Stimulated activated CD8-positive, alpha-beta memory T cell treated with anti-CD3 and anti-CD28 coated beads, Interleukin-4, amount 100 ng/mL, for 48 hours (primary cell): ENCODE results near the gene PSMB11.

Experiments used
- DNase-seq: peaks from one replicate; pipeline ENCODE4 v3.0.0-alpha.2; 2020

The PSMB11 gene

DNA sequence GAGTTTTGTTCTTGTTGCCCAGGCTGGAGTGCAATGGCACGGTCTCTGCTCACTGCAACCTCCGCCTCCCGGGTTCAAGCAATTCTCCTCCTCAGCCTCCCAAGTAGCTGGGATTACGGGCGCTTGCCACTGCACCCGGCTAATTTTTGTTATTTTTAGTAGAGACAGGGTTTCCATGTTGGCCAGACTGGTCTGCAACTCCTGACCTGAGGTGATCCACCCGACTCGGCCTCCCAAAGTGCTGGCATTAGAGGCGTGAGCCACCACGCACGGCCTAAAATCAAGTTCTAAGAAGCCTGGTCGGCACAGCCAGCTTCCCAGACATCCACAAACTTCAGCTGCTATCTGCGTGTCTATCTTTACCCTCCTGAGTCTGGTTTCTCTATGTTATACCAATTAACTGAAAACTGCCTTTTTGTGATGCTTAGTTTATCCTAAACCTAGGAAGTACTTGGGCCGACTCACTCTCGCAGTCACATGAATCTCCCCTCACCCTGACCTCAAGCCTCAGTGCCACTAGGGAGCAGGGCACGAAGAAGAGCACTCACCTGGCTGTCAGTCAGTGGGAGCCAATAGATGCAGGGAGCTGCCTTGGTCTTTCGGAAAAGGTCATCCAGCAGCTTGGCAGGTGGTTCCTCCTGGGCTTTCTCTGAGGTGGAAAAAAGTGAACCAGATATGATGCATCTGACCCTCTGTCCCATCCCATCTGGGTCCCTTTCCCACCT is 18.7 kb downstream of the PSMB11 start:
- DNase-seq: no peak

DNA sequence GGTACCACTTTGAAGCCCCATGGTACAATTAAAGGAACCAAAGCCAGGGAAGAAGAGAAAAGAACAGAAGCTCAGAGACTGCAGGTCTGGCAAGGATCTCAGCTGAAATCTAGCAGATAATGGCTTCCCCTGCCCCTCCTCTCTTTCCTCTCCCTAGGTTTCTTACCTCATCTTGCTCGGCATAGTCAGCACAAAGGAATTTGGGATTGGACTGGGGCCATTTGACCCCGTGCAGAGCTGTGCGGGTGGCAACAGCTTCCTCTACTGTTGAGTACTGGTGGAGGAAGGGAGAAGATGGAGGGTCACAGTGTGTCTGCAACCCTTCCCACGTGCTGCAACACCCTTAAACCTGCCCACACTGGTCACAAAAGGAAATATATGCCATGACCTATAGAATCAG is 20.0 kb downstream of the PSMB11 start:
- DNase-seq: no peak

DNA sequence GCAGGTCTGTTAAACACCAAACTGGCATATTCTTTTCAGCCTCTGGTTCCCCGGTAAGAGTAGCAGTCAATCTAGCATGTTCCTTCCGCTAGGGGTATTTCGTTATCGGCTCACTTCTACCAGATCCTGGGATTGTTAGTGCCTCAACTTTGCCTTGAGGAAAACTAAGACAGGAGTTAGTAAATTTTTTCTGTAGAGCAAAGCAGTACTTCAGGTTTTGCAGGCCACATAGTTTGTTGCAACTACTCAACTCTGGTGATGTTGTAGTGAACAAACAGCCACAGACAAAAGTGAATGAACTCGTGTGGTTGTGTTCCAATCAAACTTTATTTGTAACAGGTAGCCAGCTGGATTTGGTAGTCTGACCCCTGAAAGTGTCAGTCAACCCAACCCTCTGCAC is 21.6 kb downstream of the PSMB11 start:
- no peak for DNase-seq

DNA sequence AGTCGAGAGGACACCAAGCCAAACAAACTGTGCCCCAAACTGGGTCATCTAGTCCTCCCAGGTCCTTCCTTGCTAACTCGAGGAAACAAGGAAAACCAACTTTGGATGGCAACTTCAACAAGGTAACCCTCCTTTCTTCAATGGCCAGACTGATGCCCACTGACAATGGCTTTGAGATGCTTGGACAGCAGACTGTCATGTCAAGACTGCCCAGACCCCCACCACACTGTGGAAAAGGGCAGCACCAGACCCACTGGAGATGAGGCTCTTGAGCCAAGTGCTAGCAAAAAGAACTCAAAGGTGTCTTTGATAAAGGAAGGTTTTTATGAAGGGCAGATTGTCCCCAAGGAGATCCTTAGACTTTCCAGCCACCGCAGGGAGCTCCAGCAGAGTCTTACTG is 24.4 kb downstream of the PSMB11 start:
- no peak for DNase-seq

DNA sequence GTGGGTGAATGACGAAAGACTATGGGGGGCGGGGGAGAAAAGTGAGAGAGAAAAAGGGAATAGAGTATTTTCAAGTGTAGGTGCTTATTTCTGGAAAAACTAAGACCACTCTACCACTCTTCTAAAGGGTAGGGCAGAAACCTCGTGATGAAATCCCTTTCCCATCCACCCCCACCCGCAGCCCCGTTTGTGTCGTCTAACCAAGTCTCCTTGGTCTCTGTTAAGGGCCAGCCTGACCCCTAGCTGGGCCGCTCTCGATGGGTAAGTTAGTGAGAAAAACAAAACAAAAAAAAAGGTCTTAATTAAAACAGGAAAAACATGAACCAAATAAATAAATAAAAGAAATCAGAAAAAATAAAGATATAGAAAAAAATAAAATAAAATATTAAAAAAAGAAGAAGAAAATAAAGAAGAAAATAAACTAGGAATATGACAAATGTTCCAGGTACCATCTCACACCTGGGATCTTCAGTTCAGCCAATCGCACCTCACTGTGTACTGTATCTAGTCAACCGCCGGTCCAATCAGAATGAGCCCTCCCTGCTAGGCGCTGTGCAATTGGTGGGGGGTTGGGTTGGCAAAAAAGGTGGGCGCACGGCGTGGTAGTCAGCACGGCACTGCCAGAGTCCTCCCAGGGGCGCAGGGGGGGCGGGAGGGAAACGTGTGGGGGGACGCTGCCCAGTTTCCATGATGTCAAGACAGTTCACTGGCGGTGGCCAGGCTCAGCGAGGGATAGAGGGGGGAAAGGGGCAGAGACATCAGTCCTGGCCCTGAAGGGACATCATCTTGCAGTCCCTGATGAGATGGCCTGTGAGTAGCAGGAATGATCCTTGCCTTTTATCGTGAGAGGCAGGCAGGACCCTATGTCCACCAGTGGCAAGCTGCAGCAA is 25.1 kb downstream of the PSMB11 start:
- no peak for DNase-seq

DNA sequence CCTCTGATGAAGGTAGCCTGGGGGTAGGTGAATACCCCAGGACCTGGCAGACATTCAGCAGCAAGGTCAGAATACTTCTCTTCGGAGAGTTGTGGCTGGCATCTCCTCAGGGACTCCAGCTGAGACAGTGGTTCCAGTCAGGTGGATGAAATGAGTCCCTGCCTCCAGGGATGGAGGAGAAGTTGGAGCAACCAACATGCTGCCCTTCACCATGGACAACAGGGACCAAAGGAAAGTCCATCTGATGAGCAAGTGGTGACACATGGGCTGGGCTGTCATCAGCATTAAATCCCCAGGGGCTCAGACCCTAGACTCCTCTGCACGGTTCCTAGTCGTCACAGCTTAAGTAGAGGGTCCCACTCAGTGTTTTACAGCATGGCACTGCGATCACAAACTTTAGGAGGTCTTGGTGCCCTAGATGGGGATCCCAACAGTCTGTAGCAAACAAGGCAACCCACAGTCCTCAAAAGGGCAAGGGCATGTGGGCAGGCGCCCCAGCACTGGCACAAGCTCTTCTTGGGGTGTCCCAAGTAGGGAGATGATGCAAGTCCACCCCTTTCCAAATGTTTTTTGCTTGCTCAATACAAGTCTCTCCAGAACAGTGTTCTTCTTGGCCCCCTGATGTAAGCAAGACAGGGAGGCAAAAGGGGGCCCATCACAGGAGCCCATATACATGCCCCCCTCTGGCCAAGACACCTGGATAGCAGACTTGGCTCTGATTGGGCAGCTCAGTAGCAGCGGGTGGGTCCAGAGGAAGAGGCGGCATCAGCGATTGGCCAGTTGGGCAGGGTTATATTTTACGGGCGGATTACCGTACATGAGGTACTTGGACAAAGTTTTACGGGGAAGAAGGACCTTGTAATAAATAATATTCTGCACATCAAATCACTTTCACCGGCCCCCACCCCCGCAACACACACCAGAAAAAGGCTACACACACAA is 26.1 kb downstream of the PSMB11 start:
- DNase-seq: peak; percentile 26

DNA sequence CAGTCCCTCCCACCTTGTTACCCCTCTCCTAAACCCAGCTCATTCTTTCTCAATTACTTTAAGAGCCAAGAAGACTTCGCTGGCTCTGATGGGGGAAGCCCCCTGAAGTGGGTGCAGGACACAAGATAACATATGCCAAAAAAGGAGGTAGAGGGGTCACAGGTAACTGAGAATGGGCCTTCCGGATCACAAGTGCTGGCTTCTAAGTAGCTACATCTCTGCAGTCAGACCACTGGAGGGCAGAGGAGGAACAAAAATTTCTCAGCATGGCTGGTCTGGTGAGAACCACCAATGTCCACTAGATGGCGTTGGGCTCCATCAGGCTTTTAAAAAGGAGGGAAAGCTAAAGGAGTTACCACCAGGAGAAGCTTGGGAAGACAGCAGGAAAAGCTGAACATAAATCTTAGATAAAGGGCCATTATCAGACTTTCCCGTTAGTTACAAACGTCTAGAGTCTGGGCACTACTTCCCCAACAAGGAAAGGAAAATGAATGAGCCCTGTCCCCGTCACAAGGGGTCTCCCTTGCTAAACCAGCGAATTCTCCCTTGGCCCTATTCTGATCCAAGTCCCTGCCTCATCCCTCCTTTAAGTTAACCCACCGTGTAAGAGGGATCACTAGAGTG is 26.9 kb downstream of the PSMB11 start:
- peak; percentile 79 for DNase-seq

DNA sequence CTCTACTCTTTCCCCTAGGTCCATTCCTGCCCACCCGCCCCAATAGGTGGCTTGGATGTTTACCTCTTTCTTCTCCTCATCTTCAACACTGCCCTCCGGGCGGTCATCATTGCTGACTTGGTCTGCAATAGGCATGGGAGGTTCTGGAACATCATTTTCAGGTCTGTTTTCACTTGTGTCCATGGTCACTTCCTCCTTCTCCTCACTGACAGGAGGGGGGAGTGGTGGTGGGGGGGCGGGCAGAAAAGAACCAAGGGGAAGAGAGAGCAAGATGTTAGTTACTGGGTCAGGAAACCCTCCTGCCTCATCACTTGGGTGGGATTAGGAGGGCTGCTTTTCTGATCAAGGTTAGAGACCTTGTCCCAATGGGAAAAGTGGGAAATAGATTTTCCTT is 27.4 kb downstream of the PSMB11 start:
- peak; percentile 25 for DNase-seq

DNA sequence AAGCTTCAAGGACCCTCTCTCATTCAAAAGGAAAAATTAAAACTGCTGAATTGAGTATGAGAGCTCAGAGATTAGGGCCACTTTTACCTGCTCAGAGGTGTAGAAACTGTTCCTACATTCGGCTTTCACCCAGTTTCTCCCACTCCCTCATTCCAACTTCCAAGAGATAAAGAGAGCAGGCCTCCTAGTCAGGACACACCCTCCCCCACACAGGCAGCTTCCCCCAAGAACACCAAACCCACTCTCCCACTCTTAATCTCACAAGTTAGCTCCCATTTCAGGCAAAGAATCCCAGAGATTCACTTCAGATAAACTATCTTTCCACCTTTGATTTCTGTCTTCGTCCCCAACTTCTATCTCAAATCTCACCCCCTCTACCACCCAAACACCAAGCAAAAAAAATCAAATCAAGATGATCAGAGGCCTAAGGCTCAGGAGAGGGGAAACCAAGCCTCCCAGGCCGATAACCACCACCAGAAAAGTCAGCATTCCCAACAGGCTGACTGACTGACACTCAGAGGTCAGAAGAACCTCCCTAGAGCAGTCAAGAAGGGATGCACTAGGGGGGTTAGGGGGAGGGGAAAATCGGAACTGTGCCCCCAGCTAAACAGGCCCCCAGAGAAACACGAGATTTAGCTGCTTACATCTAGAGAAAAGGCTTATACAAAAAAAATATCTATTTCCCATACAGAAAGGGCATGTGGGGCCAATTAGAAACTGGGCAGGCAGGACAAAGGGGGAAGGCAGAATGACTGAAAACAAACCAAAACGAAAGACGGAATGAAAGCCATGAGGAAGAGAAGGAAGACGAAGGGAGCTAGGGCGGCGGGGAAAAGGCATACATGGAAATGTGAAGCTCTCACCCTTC is 28.5 kb downstream of the PSMB11 start:
- peak; percentile 22 for DNase-seq

DNA sequence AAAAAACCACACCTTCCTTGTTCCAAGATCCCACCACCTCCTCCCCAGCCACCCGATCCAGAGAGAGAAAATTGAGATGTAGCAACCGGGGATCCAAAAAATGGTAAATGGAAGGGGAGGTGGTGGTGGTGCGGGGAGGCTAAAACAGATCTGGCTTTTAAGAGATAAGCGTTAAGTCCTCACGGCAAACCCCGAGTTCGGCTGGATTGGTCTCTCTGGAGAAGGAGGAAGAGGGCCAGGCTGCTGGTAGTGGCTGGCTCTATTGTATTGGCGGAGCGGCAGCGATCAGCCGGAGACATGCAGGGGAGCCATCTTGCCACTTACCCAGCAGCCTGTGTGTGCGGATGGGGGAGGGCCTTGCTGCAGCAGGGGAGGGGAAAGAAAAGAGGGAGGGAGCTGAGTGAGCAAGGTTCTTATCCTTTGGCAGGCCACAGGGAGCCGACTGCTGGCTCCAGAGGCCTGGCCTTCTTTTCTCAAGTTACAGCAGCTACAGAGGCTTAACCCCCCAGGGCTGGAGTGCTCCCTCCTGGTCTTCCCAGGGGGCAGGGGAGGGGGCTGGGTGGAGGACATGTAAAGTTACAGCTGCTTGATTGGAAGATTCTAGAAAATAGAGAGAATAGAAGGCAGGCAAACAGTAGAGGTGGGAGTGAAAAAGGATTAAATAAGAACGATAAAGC is 29.4 kb downstream of the PSMB11 start:
- DNase-seq: peak; percentile 82

DNA sequence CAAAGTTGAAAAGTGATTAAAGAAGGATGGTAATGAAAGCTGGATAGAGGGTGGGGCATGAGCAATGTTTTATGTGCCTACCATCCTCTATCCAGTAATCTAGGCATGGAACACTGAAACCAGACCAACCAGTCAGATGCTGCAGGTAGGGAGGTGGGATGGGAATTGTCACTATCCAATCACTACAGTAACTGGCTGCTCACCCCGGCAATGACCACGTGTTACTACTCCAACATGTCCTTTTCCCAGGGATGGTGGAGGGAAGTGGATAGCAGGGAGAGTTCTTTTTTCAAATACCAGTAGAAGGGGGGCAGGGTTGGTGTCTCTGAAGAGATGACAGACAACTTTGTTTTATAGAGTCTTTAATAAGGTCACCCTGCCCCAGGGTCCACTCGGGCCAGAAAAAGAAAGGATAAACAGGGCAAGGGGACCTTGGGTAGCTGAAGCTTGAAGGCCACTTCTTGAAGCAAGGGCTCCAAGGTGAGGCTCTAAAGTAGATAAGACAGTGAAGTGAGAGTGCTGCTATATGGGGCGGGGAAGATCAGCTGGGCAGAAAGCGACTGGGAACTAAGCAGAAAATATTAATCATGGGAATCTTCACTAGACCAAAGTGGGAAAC is 30.0 kb downstream of the PSMB11 start:
- DNase-seq: peak; percentile 23

DNA sequence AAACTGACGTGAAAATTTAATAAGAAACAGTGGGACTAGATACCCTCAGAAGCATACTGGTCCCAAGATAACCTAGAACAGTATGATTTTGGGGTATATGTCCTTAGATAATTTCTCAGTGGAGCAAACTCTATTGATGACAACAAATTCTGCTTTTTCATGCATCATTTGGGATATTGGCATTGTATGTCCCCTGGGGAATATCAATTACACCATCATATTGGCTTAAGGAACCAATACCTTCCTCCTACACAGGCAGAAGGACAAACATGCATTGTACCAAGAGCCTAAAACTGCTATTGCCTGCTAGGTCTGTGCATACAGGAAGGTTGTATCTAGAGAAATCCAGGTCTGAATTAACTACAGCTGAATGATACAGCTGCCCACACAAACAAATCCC is 32.9 kb downstream of the PSMB11 start:
- no peak for DNase-seq

DNA sequence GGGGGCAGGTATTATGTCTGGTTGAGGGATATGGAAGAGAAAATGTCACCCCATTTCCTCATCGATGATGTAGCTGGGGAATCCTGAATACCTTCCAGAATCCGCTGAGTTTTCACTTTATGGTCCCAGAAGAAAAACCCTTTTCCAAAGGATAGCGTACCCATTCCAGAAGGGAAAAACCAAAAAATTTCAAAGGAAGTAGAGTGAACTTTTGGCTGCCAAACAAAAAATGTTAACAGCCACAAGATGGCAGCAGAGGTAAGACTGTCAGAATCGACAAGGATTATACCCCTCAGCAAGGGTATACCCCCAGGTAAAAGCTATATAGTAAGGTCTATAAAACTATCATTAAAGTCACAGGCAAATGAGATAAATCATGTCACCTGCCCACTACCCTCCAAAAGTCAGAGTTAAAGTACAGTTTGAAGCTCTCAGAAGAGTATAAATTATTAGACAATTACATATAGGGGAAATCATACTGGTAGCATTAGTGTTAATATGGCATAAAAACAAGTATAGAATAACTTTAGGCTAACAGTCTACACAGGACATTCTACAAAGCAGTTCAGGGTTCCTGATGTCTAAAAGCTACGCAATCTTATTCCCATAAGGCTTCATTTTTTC is 34.9 kb downstream of the PSMB11 start:
- no peak for DNase-seq

DNA sequence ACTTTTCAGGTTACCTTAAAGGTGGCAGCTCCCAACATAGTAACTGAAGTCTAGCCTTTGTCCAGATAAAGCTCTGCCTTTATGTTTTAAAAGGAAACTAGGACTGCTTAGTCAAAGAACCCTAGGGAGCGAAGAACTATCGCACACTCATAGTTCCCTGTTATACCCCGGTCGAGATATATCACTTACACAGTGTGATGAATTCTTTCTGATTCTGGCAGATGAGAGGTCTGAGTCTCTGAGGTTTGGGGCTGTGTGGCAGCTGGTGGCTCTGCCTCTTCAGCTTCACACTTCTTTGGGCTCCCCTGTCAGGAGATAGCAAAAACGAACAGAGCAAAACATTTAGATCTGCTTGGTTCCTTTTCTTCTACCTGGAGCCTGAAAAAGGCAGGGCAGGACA is 36.0 kb downstream of the PSMB11 start:
- no peak for DNase-seq

DNA sequence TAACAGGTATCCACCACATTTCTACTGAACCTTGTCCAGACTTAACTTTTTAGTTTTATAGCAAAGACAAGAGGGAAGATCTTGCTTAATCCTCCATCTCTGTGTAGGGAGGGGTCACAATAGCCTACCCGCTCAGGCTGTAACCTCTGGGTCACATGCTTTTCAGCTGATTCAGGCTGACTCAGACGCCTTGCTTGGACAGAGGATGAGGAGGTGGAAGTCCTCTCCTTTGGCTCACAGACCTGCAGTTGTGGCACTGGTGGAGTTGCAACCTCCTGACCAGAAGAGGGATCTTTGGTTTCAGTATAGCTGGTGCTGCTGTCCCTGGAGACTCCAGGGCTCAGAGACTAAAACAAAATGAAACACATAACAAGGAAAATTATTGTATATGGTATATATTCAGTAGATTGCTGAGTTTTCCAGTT is 36.7 kb downstream of the PSMB11 start:
- DNase-seq: no peak

DNA sequence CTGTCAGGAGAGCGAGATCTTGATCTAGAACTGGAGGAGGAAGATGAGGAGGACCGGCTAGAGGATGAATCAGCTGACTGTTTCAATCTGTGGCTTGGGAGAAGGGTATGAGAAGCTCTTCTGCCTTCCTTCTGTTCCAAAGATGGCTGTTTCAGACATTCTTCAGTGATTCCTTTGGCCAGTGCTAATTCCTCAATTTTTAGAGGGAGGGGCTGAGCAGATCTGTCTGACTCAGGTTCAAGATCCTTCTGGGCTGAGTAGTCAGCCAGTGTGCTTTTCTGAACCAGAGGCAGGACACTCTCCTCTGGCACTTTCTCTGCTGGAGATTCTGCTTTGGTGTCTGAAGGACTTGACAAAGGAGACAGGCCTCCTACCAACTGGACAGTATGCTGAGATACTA is 37.7 kb downstream of the PSMB11 start:
- no peak for DNase-seq

DNA sequence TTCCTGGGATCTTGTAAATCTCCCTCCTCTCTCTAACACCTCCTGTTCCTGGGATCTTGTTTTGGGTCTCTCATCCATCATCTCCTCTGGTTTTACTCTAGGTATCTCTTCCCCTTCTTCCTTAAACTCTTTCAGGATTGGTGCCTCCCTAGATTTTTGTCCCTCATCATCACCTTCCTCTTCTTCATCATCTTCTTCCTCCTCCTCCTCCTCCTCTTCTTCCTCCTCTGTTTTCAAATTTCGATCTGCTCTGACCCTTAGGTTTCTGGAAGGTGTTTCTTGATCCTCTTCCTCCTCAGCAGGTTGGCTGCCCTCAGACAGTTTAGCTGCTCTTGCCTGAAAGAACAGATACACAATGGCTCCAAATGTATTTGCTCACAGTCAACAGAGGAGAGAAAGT is 38.5 kb downstream of the PSMB11 start:
- DNase-seq: no peak

DNA sequence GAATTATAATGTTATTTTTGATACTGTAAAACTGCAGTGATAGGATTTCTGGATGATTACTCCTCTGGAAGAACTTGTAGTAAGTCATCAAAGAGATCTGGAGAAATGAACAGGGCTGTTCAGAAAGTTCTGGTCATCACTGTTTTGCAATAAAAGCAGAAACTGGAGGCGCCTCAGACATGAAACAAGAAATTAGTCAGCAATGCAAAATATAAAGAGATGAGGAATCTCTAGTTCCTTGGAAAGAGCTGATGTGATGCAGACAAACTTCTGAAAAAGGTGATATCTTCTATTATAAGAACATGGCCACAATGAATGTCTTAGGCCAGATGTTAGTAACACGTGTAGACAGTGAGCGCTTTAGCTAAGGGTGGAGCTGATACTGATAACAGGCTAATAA is 43.4 kb downstream of the PSMB11 start:
- no peak for DNase-seq

DNA sequence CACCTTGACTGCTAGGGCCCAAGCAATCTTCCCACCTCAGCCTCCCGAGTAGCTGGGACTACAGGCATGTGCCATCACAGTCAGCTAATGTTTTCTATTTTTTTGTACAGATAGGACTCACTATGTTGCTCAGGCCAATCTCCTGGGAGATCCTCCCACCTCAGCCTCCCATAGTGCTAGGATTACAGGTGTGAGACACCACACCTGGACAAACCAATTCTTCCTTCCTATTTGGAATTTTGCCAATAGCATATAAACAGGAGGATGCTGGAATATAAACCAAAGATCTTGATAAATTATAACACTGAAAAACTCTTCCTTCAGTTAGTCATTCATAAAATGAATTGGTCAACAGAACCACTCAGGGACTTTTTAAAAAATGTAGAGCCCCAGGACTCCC is 44.6 kb downstream of the PSMB11 start:
- no peak for DNase-seq
